Spleen (tissue), 11 donors: Measurements from ENCODE around the gene PRG3. TPM values are rescaled to one million over a fixed set of nuclear protein-coding genes. Genes with fewer than 3 reads are reported as not detected.

Experiments used
- DNase-seq: peaks from one replicate; pipeline ENCODE4 v3.0.0-alpha.2; 2020
- H3K27ac ChIP-seq, 8 donors: fragments of 200-600 bp; sonication (generic) in 7 of 8; 1 replicate in 4 of 8; 2 replicates in 4 of 8; pipeline versions ENCODE4 v1.5.0 to v1.8.0; 2016 to 2021; ENCODE audit warnings: inconsistent platforms in 4 of 8, mild to moderate bottlenecking in 4 of 8, moderate library complexity in 1 of 8
- H3K27me3 ChIP-seq, 7 donors: fragments of 200-600 bp; sonication (generic) in 6 of 7; replicated peaks in 1 of 7; 1 replicate in 4 of 7; 2 replicates in 3 of 7; pipeline versions ENCODE4 v1.5.0 to v1.8.0; 2016 to 2021; ENCODE audit warnings: inconsistent platforms in 3 of 7, mild to moderate bottlenecking in 1 of 7
- H3K36me3 ChIP-seq, 6 donors: fragments of 200-600 bp; sonication (generic) in 5 of 6; 1 replicate in 4 of 6; 2 replicates in 2 of 6; pipeline versions ENCODE4 v1.5.0 to v1.8.0; 2016 to 2021; ENCODE audit warnings: inconsistent platforms in 2 of 6
- H3K4me1 ChIP-seq, 6 donors: fragments of 200-600 bp; sonication (generic) in 5 of 6; 1 replicate in 3 of 6; 2 replicates in 3 of 6; pipeline versions ENCODE4 v1.5.0 to v1.8.0; 2016 to 2021; ENCODE audit warnings: inconsistent platforms in 3 of 6
- H3K4me3 ChIP-seq, 8 donors: fragments of 200-600 bp; sonication (generic) in 7 of 8; 1 replicate in 4 of 8; 2 replicates in 4 of 8; pipeline versions ENCODE4 v1.5.0 to v1.8.0; 2016 to 2021; ENCODE audit warnings: inconsistent platforms in 4 of 8, mild to moderate bottlenecking in 4 of 8, moderate library complexity in 2 of 8
- H3K9me3 ChIP-seq, 8 donors: fragments of 200-600 bp; sonication (generic) in 7 of 8; 1 replicate in 4 of 8; 2 replicates in 4 of 8; pipeline versions ENCODE4 v1.5.0 to v1.8.0; 2016 to 2021; ENCODE audit warnings: inconsistent platforms in 4 of 8
- POLR2A ChIP-seq, 3 donors: fragments of 450-650 bp; IDR thresholded peaks; one replicate each; pipeline ENCODE4 v1.5.1; 2017; ENCODE audit warnings: antibody characterized with exemption in 3 of 3, mild to moderate bottlenecking in 1 of 3
- POLR2AphosphoS5 ChIP-seq, 3 donors: sonication (generic); formaldehyde crosslinking; IDR thresholded peaks; one replicate each; pipeline ENCODE4 v1.5.1; 2017; ENCODE audit warnings: antibody characterized with exemption in 3 of 3
- WGBS, 5 donors: extraction: QIAGEN DNeasy Blood & Tissue Kit in 3 of 5; methylation state at CpG; one replicate each; pipeline versions ENCODE4 v1.1.5 to v1.1.7; 2013 to 2018; 5-methylcytosine and 5-hydroxymethylcytosine counted together
- intact Hi-C: fragments of 100-400 bp; cut with DNase I; formaldehyde crosslinking; loops from one replicate; pipeline ENCODE4 v1.15.0; 2023; ENCODE audit warnings: low total_unique reads
- polyA plus RNA-seq, 3 donors: library from polyadenylated mRNA; stranded (reverse); fragments of 200-250 nt; gene quantifications; one replicate each; pipeline ENCODE4 v1.2.1, GENCODE V29; 2013
- total RNA-seq, 7 donors: library from RNA; depleted of rRNA in 3 of 7; stranded (reverse); fragments of >200 nt in 3 of 7; fragmentation: NEBNext Ultra II Directional in 4 of 7; extraction: Animal tissue kit (Norgen Biotek cat#: 25700) in 4 of 7; gene quantifications; one replicate each; pipeline versions ENCODE4 v1.1.0 to v1.2.1, GENCODE V29; 2016 to 2021
- TF ChIP-seq, protein P1 (sequence below), 11 experiments: fragments of 200-600 bp in 7 of 11; fragments of 450-650 bp in 4 of 11; sonication (generic) in 4 of 11; IDR thresholded peaks in 8 of 11; conservative IDR thresholded peaks in 3 of 11; 1 replicate in 7 of 11; 2 replicates in 4 of 11; pipeline versions ENCODE4 v1.4.0 to v1.8.0; 2016 to 2021; ENCODE audit warnings: antibody characterized with exemption in 11 of 11, inconsistent platforms in 4 of 11, mild to moderate bottlenecking in 1 of 11
- donor health status: healthy with polysubstance abuse.
- donor health status: DM: no; HTN: no; CAD: no; lungs with moderate emphysema.
- donor health status: DM: no; HTN: no; CAD: no.
- donor health status: Bipolar disorder and iron deficiency.
- donor health status: healthy.
- donor health status: DM: no; HTN: no; CAD: no.
- donor health status: DM: yes; HTN: yes; CAD: no.

The PRG3 gene
- total and polyA plus RNA-seq, 10 donors, result 0.36 to 5.1 (median 1.1) TPM; not detected in 1

DNA sequence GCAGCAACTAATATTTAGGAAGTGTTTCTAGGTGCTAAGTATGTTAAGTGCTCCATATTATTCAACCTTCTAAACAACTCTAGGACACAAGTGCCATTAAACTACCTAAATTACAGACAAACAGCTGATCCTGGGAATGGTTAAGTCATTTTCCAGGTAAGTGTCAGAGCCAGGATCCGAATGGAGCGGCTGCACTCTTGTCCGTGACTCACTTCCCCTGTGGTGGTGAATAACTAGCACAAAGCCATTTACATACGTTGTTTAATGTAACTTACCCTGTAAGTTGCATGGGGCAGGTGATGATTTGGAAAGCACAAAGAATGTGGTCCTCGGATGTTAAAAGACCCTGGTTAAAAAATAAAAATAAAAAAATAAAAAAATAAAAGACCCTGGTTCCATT is 18.3 kb upstream of the PRG3 start:
- H3K9me3 ChIP-seq, result no peaks in the 10 kb centered on the region
- no peak overlapping the region for H3K4me3 ChIP-seq
- intact Hi-C loops, result no loop called here
- no peaks in the 10 kb centered on the region for H3K36me3 ChIP-seq
- DNase-seq, result no peak
- H3K27ac ChIP-seq, result no peak overlapping the region
- 70 to 90% (median 76%) methylated on average over 5 of the region's 5 CpGs for WGBS, 5 donors
- no peaks in the 10 kb centered on the region for H3K27me3 ChIP-seq
- no peak for TF ChIP-seq POLR2AphosphoS5 (IDR thresholded peaks at IDR 0.05)
- no peak for TF ChIP-seq POLR2A (IDR thresholded peaks at IDR 0.05)
- TF ChIP-seq, protein P1, sequence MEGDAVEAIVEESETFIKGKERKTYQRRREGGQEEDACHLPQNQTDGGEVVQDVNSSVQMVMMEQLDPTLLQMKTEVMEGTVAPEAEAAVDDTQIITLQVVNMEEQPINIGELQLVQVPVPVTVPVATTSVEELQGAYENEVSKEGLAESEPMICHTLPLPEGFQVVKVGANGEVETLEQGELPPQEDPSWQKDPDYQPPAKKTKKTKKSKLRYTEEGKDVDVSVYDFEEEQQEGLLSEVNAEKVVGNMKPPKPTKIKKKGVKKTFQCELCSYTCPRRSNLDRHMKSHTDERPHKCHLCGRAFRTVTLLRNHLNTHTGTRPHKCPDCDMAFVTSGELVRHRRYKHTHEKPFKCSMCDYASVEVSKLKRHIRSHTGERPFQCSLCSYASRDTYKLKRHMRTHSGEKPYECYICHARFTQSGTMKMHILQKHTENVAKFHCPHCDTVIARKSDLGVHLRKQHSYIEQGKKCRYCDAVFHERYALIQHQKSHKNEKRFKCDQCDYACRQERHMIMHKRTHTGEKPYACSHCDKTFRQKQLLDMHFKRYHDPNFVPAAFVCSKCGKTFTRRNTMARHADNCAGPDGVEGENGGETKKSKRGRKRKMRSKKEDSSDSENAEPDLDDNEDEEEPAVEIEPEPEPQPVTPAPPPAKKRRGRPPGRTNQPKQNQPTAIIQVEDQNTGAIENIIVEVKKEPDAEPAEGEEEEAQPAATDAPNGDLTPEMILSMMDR (IDR thresholded peaks at IDR 0.05 in 8 of 11, conservative IDR thresholded peaks at IDR 0.05 in 3 of 11), result no peak
- H3K4me1 ChIP-seq, result no peaks in the 10 kb centered on the region

DNA sequence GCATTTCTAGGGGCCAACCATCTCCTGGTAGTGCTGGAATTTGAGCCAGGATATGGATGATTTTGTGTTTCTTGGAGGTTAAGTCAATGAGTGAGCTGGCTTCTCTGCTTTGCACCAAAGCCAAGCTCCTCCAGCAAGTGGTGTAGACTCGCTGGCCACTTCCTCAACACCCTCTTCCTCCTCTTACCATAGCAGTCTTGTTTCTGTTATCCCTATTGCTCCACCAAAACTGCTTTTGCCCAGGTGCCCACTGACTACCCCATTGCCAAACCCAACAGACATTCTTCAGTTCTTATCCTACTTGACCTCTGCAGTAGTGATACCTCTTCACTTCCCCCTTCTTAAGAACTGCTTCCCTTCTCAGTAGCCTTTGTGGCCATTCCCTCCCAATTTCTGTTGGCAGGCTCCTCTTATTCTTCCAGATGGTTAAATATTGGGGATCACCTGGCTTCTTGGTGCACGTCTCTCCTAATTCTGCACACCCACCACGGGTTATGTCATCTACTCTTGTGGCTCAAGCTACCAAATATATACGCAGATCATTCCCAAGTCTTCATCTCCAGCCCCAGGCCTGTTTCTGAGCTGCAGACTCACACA is 16.5 kb upstream of the PRG3 start:
- no peak for DNase-seq
- Histone ChIP-seq H3K27ac (no peak overlapping the region), H3K9me3 (no peaks in the 10 kb centered on the region), H3K4me3 (no peak overlapping the region), H3K27me3 (no peaks in the 10 kb centered on the region), H3K4me1 (no peaks in the 10 kb centered on the region), H3K36me3 (no peaks in the 10 kb centered on the region)
- intact Hi-C loops, result no loop called here
- 46 to 80% (median 61%) methylated on average over 4 of the region's 4 CpGs for WGBS, 5 donors
- TF ChIP-seq POLR2A (IDR thresholded peaks at IDR 0.05) (no peak), POLR2AphosphoS5 (IDR thresholded peaks at IDR 0.05) (no peak)
- TF ChIP-seq, protein P1 (IDR thresholded peaks at IDR 0.05 in 8 of 11, conservative IDR thresholded peaks at IDR 0.05 in 3 of 11), result no peak

DNA sequence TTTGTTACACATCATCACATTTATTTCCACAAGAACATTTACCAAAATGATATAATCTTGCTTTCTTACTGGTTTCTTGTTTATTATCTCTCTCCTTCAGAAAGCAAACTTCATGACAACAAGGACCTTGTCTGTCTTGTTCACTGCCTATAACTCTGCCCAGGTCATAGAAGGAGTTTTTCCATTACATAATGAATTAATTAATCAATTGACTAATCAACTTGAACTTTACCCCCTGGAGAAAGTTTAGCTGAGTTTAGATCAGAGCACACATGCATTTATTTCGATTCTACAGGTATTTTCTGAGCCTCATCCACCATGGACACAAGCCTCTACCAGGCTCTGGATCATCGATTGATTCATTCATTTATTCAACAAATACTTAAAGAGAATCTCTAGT is 15.8 kb upstream of the PRG3 start:
- DNase-seq, result no peak
- Histone ChIP-seq H3K4me1 (no peaks in the 10 kb centered on the region), H3K9me3 (no peaks in the 10 kb centered on the region), H3K36me3 (no peaks in the 10 kb centered on the region), H3K27me3 (no peaks in the 10 kb centered on the region), H3K4me3 (no peak overlapping the region), H3K27ac (no peak overlapping the region)
- WGBS, 5 donors, result 72 to 86% (median 82%) methylated on average over 2 of the region's 2 CpGs
- intact Hi-C loops, result no loop called here
- TF ChIP-seq POLR2AphosphoS5 (IDR thresholded peaks at IDR 0.05) (no peak), POLR2A (IDR thresholded peaks at IDR 0.05) (no peak)
- TF ChIP-seq, protein P1 (IDR thresholded peaks at IDR 0.05 in 8 of 11, conservative IDR thresholded peaks at IDR 0.05 in 3 of 11), result no peak

DNA sequence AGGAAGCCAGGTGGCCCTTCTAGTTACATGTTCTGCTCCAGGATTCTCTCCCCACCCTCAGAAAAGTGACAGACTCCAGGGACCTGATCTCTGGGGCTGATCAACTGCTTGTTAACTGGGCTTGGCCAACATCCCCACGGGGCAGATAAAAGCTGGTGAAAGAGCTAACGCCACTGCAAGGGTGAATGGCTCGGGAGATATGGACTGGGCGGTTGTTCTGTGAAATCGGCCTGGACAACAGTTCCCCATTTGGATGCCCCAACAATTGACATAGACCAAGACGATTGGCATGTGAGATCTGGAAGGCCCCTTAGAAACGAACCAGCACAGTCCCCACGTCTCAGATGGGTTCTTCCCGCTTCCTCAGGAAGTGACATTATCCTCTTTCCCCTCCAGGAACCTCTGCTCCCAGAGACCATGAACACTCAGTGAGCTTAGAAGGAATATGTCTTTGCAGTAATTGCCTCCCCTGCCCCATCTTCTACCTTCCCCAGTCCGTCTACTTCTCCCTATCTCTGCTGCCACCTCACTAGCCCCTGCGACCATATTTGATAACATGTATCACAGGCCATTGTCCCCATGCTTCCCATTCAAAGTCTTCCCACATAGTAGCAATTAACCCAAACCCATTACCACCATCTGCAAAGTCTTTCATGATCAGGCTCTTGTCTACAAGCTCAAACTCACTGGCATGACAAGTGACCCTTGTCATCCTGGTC is 15.1 kb upstream of the PRG3 start:
- no peaks in the 10 kb centered on the region for H3K9me3 ChIP-seq
- no peaks in the 10 kb centered on the region for H3K36me3 ChIP-seq
- no peak for TF ChIP-seq POLR2A (IDR thresholded peaks at IDR 0.05)
- no peak for TF ChIP-seq POLR2AphosphoS5 (IDR thresholded peaks at IDR 0.05)
- TF ChIP-seq, protein P1 (IDR thresholded peaks at IDR 0.05 in 8 of 11, conservative IDR thresholded peaks at IDR 0.05 in 3 of 11), result no peak
- WGBS, 5 donors, result 70 to 85% (median 79%) methylated on average over 11 of the region's 11 CpGs
- H3K27me3 ChIP-seq, result no peaks in the 10 kb centered on the region
- no peak overlapping the region for H3K27ac ChIP-seq
- no peak for DNase-seq
- H3K4me3 ChIP-seq, result no peak overlapping the region
- intact Hi-C loops, result no loop called here
- no peaks in the 10 kb centered on the region for H3K4me1 ChIP-seq
